ENCODE data around the gene DCLK1.

- TF ChIP-seq POLR2A (IDR thresholded peaks at IDR 0.05; ENCODE audit: low read length) (no peak), GATA1 (IDR thresholded peaks at IDR 0.05; ENCODE audit: low read depth, low read length) (no peak)
Observed at GRCh38 chr13:35761440-35762252, 369.5 kb downstream of the DCLK1 start.

Data from erythroblast (primary cell).